Hematopoietic multipotent progenitor cell (in vitro differentiated cells): ENCODE data around the gene CD96. TPM values are rescaled to one million over a fixed set of nuclear protein-coding genes. Genes with fewer than 3 reads are reported as not detected.
A peak's percentile ranks its signal among the peaks of the same experiment; 100 is the strongest.
"Not testable (repeated sequence)": the region's sequence is repeated elsewhere in the genome, so short reads cannot be mapped to it uniquely, and the experiment has no call there.

Source experiments
- DNase-seq, 3 donors: peaks; one replicate each; pipeline ENCODE4 v3.0.0-alpha.2; 2011 to 2015; ENCODE audit warnings: low read depth in 2 of 3, low spot score in 2 of 3
- total RNA-seq: library from RNA; depleted of rRNA; stranded (reverse); fragments of >200 nt; gene quantifications from one replicate; pipeline ENCODE4 v1.2.3, GENCODE V29; 2012

Gene CD96
- total RNA-seq, 1 donor: 1.1 TPM

DNA sequence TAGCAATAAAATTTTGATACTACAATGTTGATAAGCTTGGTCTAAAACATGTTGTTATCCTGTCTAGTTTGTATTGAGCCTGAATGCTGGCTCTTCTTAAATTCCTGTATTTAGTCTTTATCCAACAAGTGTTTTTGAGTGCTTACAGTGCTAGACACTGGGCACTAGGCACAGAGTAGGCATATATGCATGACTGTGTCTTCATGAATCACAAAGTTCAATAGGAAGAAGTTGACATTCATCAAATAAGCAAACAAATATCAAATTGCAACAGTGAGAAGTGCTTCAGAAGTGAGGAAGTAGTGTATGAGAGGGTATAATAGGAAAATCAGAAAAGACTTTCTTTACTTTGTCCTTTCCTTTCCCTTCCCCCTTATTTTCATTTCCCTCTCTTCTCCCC, 6.8 kb downstream of the CD96 start:
- DNase-seq: no peak

DNA sequence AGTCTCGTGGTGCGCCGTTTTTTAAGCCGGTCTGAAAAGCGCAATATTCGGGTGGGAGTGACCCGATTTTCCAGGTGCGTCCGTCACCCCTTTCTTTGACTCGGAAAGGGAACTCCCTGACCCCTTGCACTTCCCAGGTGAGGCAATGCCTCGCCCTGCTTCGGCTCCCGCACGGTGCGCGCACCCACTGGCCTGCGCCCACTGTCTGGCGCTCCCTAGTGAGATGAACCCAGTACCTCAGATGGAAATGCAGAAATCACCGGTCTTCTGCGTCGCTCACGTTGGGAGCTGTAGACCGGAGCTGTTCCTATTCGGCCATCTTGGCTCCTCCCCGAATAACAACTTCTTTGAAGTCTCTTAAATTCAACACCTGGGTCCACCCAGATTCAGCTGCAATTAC, 19.9 kb downstream of the CD96 start:
- not testable (repeated sequence) for DNase-seq

DNA sequence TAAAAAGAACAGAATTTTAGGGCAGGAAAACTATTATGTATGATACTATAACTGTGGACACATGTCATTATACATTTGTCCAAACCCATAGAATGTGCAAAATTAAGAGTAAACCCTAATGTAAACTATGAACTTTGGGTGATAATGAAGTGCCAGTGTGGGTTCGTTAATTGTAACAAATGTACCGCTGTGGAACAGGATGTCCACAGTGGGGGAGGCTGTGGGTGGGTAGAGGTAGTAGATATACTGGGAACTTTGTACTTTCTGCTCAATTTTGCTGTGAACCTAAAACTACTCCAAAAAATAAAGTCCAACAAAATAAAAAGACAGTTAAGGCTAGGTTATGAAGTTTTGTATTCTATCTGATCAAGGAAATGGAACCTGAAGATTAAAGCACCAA, 24.8 kb downstream of the CD96 start:
- no peak for DNase-seq

DNA sequence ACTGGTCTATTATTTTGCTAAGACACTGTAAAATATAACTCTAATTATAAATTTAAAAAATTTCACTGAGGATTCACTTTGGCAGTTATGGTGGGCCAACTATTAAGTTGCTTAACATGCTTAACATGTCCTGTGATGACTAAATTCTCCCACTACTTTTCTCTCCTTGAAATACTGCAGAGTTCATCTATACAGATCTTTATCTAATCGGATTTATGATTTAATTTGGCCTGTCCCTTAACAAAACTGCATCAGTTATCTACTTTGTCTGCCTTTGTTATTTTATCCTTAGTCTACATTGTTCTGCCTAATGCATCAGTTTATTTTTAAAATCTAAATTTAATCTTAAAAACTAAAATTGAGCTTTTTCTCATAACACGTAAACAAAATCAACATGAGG, 26.4 kb downstream of the CD96 start:
- DNase-seq: no peak

DNA sequence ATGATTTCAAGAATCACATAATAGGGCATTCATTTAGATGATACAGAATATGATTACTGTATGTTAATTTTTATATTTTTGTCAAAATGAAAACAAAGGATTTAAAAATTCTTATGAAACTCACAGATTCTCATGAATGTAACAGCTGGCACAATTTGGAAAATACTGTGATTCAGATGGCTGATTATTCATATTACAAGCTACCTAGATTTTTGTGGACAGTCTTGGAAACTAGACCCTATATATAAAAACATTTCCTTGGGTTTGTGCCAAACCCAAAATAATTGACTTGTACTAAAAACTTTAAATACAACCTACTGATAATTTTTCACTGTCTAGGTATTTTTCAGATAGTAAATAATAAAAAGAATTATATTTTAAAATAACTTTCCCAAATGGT, 26.9 kb downstream of the CD96 start:
- DNase-seq: no peak

DNA sequence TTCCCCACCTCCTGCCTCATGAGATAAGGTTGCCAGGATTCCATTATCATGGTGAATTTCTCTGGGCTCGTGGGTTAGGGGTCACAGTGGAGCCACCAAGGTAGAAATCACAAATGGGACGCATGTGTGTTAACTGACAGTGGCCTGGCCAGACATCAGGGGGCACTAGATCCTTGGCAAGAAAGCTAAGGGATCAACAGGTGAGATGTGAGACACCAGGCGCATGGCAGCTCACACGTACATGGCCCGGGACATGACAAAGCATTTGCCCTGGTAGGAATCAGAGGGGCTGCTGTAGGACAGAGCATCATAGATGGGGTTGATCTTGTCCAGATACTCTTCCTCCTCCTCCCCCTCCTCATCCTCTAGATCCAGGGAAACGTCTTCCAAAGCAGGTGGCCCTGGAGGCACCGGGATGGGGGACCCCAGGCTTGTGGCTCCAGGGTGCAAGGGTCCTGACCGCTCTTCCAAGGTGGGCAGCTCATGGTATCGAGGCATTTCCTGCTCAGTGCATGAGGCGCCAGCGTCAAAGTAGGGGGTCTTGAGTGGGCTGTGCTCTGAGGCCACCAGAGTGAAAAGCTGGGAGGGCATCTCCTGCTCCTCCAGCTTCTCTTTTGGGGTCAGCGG, 28.5 kb downstream of the CD96 start:
- no peak for DNase-seq

DNA sequence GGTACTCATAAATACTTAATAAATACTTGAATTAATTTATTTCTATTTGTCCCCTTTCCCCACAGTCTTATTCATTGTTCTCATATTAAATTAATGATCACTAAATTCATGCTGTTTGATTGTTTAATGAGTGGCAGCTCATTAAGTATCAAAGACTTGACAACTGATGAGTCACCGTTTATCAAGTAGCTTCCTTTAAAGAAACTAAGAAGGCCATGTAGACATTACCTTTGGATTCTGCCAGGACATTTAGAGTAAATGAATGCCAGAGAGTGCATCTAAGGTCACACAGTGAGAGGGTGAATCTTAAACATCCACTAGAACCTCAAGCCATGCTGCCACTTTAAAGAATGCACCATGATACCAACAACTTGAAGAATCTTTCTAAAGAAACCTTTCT, 29.3 kb downstream of the CD96 start:
- DNase-seq: no peak

DNA sequence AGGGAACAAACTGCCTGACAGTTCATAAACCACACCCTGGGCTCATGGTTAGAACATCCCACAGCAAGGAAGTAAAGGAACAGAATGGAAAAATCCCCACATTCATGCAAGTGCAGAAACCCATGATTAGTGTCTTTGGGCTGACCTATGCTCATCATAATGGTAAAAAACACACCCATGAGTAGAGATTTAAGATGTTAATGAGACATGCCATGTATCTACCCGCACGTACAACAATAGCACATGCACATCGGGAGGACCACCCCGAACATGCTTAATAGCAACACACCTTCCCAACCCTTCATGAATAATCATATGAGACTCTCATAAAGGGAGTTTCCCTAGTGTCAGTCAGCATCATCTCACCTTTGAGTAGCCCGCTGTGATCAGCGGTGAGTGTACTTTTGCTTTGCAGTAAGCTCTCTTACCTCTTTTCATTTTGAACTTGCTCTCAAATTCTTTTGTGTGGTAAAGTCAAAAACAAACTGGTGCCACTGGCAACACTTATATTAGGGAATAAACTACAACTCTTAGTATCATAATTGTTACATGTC, 30.0 kb downstream of the CD96 start:
- no peak for DNase-seq

DNA sequence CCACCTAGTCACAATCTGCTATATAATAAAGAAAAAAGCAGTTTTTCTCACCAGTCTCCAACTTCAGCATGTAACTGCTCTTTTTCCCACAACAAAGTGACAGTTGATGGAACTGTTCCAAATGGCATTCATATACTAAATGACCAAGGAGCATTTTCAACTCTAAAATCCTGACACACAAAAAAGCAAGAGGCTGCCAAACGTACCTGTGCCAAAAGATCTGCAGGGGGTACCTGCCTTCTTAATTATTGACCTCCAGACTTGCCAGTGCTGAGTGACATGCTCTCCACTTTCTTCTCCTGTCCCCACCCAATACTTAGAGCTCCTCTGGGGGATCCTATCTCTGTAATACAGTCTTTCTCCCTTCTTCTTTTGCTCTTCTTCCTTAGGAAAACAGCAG, 35.1 kb downstream of the CD96 start:
- DNase-seq: no peak

DNA sequence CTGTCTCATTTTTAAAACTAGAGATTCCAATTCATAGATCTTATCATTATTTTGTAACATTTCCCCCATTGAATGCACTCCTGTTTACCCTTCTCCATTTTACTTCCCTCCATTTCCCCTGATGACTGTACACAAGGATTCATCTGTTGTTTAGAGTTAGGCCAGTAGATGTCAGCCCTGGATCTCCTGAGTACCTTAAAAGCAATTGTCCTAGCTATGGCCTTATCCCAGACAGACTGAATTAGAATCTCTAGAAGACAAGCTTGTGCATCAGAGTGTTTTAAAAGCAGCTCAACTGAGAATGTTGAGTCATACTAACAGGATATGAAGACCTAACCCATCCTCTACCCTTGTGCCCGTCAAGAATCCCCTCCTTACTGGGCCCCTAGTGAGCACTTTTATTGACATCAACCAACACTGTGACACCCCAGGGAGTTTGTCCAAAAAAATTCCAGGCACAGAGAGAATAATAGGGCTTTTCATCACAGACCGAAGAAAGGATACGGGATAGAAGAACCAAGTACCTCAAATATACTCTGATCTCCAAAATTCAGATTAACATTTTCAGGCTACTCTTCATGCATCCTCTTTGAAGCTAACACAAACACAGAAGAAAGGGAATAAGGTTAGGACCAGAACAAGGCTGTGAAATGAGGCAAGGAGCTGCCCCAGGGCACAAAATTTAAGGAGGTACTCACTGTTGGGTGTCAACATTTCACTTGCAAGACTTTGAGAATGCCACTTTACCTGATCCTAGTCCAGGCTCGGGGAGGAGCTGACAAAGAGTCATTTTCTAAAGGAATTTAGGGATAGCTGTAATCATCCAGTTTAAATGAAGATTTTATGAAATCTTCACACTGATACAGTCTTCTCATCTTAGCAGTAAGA, 36.0 kb downstream of the CD96 start:
- peak in 2 of 3 donors; percentile 57 to 79 for DNase-seq

DNA sequence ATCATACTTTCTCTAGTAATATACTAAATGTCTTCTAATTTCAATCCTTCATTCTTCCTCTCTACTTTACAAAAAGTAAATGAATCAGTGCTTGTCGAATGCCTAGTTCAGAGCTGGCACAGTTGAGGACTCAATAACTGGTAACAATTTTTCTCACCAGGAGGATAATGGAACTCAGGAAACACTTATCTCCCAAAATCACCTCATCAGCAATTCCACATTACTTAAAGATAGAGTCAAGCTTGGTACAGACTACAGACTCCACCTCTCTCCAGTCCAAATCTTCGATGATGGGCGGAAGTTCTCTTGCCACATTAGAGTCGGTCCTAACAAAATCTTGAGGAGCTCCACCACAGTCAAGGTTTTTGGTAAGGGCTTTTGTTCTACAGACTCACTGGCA, 36.9 kb downstream of the CD96 start:
- no peak for DNase-seq

DNA sequence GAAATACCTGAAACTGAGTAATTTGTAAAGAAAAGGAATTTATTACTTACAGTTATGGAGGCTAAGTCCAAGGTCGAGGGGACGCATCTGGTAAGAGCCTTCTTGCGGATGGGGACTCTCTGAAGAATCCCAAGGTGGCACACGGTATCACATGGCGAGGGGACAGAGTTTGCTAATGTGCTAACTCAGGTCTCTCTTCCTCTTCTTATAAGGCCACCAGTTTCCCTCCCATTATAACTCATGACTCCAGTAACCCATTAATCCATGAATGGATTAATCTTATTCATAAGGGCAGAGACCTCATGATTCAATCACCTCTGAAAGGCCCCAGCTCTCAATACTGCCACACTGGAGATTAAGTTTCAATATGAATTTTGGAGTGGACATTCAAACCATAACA, 37.5 kb downstream of the CD96 start:
- DNase-seq: no peak

DNA sequence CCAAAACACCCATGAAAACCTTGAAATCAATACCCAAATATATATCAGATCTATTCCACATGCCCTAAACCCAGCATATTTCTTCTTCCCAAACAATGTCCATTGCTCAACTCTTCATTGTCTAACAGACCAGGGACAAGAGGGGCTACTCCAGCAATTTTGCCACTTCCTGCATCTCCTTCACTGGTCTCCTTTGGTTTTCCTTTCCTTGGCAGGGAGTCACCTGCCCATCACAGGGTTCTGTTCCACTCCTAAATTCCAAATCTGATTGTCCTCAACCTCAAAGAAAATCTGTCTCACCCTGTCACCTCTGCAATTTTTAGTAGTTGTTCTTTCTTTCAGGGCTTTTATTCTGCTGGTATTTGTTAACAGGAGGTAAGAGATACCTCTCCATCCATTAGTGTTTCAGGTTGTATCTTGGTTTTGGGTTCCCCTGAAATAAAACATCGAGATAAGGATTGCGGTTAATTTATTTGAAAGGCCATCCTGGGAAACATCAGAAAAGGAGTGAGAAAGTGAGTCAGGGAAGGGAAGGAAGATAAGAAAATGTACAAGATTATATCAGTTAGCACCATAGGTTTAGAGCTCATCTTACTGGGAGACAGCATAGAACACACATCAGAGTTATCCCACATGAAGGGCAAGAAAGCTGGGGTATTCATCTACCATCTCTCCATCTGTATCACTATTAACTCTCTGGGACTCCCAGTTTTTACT, 39.6 kb downstream of the CD96 start:
- no peak for DNase-seq

DNA sequence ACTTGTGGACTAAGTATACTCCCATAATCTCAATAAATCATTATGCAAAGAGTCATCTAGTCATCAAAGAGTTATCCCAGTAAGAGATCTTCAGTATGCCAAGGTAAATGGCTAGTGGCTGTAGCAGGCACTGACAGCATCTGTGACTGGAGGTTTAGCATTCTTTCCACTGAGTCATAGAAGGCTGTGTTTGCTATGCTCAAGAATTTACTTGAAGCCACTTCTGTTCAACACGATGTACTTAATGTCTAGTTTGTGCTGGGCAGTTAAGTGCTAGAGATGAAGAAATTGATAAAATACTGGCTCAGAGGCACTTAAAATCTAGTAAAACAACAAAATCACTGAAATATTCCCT, 40.1 kb downstream of the CD96 start:
- no peak for DNase-seq

DNA sequence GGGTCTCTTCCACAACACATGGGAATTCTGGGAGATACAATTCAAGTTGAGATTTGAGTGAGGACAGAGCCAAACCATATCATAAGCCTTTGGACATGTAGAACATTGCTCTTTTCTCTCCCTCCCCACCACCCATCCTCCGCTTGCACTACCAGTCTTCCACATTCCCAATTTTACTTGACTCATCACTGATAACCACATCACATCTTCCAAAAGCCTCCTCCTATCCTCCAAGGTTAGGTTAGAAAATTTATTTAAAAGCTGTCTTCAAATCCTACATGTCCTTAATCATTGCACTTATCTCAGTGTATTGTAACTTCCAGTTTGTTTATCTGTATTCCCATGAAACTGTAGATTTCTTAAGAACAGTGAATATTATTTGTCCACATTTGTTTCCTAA, 42.7 kb downstream of the CD96 start:
- DNase-seq: no peak

DNA sequence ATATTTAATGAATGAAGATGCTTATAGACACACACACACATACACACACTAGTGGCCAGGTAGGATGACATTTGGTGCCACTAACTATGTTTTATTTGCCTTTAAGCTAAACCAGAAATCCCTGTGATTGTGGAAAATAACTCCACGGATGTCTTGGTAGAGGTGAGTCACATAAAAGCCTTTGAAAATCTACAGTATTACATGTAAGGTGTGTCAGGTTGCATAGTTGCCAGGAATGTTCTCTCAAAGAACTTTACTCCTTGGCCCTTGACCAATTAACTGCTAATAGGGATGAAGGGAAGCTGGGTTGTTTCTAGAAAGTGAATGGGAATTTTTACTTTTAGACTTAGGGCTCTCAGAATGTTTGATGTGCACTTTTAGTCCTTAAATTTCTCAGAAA, 43.2 kb downstream of the CD96 start:
- DNase-seq: no peak

DNA sequence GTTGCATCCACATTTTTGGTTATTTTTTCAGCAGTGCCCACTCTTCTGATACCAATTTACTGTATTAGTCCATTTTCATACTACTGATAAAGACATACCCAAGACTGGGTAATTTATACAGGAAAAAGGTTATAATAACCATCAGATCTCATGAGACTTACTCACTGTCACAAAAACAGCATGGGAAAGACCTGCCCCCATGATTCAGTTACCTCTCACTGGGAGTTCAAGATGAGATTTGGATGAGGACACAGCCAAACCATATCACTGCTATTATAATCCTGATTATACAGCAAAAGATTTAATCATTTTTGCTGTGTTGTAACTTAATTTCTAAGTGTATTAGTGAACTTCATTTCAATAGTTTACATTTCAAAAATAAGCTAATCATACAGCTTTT, 46.5 kb downstream of the CD96 start:
- no peak for DNase-seq

DNA sequence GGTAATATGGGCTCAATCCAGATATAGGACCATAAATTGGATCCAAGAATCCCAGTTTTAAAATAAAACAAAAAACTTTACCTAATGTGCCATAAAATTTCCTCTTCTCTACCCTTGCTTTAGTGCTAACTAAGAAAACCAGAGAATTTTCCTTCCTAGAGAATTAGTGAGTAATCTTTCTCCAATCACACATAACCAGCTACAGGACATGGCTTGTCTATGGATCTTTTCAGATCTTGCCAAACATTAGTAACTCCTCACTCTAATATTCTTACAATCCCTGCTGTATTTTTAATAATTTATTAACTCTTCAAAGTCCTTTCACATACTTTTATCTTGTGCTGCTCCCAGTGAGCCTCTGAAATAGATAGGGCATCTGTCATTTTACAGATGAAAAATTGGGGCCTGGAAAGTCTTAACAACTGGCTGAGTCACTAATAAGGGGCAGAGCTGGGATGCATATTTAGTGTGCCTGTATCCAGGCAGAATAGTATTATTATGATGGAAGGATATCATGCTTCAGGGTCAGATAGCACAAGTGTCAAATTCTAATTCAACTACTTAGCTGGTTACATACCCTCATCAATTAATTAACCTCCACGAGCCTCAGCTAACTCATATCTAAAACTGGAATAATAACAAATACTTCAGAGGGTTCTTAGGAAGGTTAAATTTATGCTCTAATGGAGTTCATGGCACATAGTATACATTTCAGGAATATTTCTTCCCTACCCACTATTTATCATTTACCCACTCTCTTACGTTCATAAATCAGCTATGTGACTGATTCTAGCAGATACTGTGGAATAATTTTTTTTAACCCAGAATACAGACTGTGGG, 47.5 kb downstream of the CD96 start:
- no peak for DNase-seq

DNA sequence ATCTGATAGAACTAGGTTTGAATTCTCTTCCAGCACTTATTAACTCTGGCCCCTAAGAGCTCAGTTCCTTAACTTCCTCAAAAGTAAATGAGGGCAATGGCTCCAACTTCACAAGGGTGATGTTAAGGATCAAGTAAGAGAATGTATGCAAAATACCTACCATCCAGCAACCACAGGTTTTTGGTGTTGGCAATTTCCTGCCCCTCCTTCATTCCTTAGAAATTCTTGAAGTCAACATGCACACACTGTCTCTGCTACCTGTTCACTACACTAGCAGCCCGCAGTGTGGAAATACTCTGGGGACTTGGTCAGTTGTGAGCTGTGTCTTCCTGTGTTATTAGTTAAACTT, 48.1 kb downstream of the CD96 start:
- no peak for DNase-seq

DNA sequence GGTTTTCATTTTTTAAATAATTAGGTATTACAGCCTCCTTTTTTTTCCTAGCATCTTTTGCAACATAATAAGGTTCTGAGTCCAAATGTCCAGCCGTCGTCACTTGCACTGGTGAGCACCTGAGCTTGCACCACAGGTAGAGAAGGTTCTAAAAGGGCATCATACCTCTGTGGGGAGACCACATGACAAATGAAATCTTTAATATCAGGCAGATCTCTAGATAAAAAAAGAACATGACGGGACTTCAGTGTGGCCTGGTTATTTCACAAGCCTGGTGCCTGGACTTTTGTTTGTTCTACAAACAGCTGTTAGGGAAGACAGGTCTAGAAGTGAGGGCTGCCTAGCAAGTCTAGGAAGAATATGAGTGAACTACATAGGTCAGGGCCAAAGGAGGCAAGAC, 49.6 kb downstream of the CD96 start:
- DNase-seq: no peak

DNA sequence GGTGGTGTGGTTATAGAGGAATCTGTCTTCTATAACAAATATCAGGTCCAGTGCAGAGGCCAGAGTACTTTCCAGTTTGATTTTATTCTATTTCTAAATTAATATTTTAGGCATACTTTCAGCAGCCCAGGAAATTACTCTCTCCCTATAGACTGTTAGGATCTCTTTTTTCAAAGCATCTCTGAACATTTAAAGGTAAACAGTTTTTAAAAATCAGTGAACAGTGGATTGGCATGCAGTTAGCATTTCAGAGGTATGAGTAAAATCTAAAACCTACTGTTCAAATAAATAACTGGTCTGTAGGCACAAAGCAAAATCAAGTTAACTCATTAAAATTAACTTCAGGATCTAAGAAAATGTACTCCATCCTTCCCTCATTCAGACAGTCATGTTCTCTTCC, 50.1 kb downstream of the CD96 start:
- DNase-seq: no peak
